K562 (cell line): ENCODE measurements around the gene ZFAND2A. TPM values are rescaled to one million over a fixed set of nuclear protein-coding genes. Genes with fewer than 3 reads are reported as not detected.
A peak's percentile ranks its signal among the peaks of the same experiment; 100 is the strongest.
"Not testable (repeated sequence)": the region's sequence is repeated elsewhere in the genome, so short reads cannot be mapped to it uniquely, and the experiment has no call there.

Experiments
- ATAC-seq: fragments of 200-7000 bp; cut with Tn5 transposase; 3 replicates; pipeline ENCODE4 v1.9.1; 2020; ENCODE audit warnings: moderate library complexity
- BruUV-seq: library from RNA; stranded (reverse); fragments of 400-500 nt; replicated peaks from 2 replicates; lab custom pipeline; 2021; lab: Mats Ljungman, UMichigan
- CTCF ChIA-PET: fragments of 300-600 bp; formaldehyde crosslinking; extraction: SDS; loops from one replicate; lab custom pipeline; 2021; ENCODE audit warnings: low intra/inter-chr PET ratio; lab: Yijun Ruan, JAX
- POLR2A ChIA-PET: fragments of 300-600, 350-650 bp; sonication (Branson Sonifier 250); formaldehyde crosslinking; extraction: SDS; loops from one replicate; lab custom pipeline; 2021; ENCODE audit warnings: antibody characterized with exemption, inconsistent platforms; lab: Yijun Ruan, JAX
- DNase-seq, 4 experiments: peaks; one replicate each; pipeline versions ENCODE4 v3.0.0 to v3.0.0-alpha.2; 2011 to 2018; ENCODE audit warnings: low spot score in 3 of 4, mixed read lengths in 3 of 4; ENCODE audit errors: extremely low read depth in 1 of 4
- FAIRE-seq: peaks from 2 replicates; lab custom pipeline; 2011; peaks lifted over from hg19 to GRCh38; lab: Jason Lieb, UNC
- H2AFZ ChIP-seq: 2 replicates; pipeline ENCODE4 v1.6.0; 2011; ENCODE audit warnings: low read depth, low read length, control low read depth, inconsistent platforms
- H3K27ac ChIP-seq: fragments of 200-600 bp; 3 replicates; pipeline ENCODE4 v1.8.0; 2011; ENCODE audit warnings: low read depth, mild to moderate bottlenecking, control low read depth, inconsistent platforms, low read length, moderate library complexity, mixed read lengths; ENCODE audit errors: extremely low read depth
- H3K27me3 ChIP-seq, 2 experiments: fragments of 300-600 bp in 1 of 2; 2 replicates in 1 of 2; 3 replicates in 1 of 2; pipeline versions ENCODE4 v1.6.0 to v1.8.0; 2011; ENCODE audit warnings: inconsistent platforms in 2 of 2, low read length in 2 of 2, mild to moderate bottlenecking in 1 of 2, mixed read lengths in 1 of 2, moderate library complexity in 1 of 2; ENCODE audit not compliant: control insufficient read depth in 2 of 2, insufficient read depth in 2 of 2
- H3K36me3 ChIP-seq: fragments of 300-600 bp; 3 replicates; pipeline ENCODE4 v1.8.0; 2011; ENCODE audit warnings: mild to moderate bottlenecking, low read length, inconsistent platforms; ENCODE audit not compliant: control insufficient read depth, insufficient read depth
- H3K4me1 ChIP-seq, 2 experiments: fragments of 200-600 bp in 1 of 2; replicated peaks in 1 of 2; 2 replicates in 1 of 2; 3 replicates in 1 of 2; pipeline versions ENCODE4 v1.5.1 to v1.8.0; 2011; ENCODE audit warnings: inconsistent platforms in 2 of 2, low read length in 2 of 2, mild to moderate bottlenecking in 1 of 2, mixed read lengths in 1 of 2, moderate library complexity in 1 of 2; ENCODE audit not compliant: control insufficient read depth in 2 of 2, insufficient read depth in 2 of 2
- H3K4me2 ChIP-seq: 2 replicates; pipeline ENCODE4 v1.6.1; 2011; ENCODE audit warnings: low read length, control low read depth, inconsistent platforms, mixed read lengths; ENCODE audit not compliant: insufficient read depth
- H3K4me3 ChIP-seq: fragments of 200-600 bp; sonication (generic), shearing (Covaris generic); 2 replicates; pipeline ENCODE4 v1.5.1; 2016; ENCODE audit warnings: control low read depth, inconsistent platforms
- H3K79me2 ChIP-seq: fragments of 200-600 bp; 3 replicates; pipeline ENCODE4 v1.8.0; 2011; ENCODE audit warnings: low read length, inconsistent platforms; ENCODE audit not compliant: control insufficient read depth, insufficient read depth
- H3K9ac ChIP-seq, 2 experiments: 2 replicates each; pipeline versions ENCODE4 v1.6.0 to v1.6.1; 2011; ENCODE audit warnings: low read depth in 2 of 2, low read length in 2 of 2, control low read depth in 1 of 2, inconsistent platforms in 1 of 2, mild to moderate bottlenecking in 1 of 2, mixed read lengths in 1 of 2; ENCODE audit not compliant: insufficient read depth in 1 of 2
- H3K9me1 ChIP-seq: one replicate; pipeline ENCODE4 v1.6.0; 2011; ENCODE audit warnings: inconsistent platforms, mild to moderate bottlenecking, low read length, moderate library complexity; ENCODE audit not compliant: control insufficient read depth, insufficient read depth
- H3K9me3 ChIP-seq: replicated peaks from 2 replicates; pipeline ENCODE4 v1.5.1; 2011; ENCODE audit warnings: low read depth, low read length, inconsistent platforms; ENCODE audit not compliant: control insufficient read depth, insufficient read depth
- H4K20me1 ChIP-seq: replicated peaks from 2 replicates; pipeline ENCODE4 v1.6.1; 2011; ENCODE audit warnings: low read length, inconsistent platforms, mixed read lengths; ENCODE audit not compliant: control insufficient read depth, insufficient read depth
- ATF1 ChIP-seq, 2 experiments: fragments of 450-650 bp in 1 of 2; IDR thresholded peaks; 2 replicates each; pipeline ENCODE4 v1.6.1; 2016; ENCODE audit warnings: missing compliant biosample characterization in 1 of 2, missing genetic modification characterization in 1 of 2
- CREB1 ChIP-seq, 2 experiments: sonication (generic) in 1 of 2; formaldehyde crosslinking in 1 of 2; IDR thresholded peaks; 2 replicates each; pipeline versions ENCODE4 v1.6.1 to v1.8.0; 2012 to 2022; ENCODE audit warnings: inconsistent platforms in 1 of 2, mild to moderate bottlenecking in 1 of 2, missing genetic modification reagents in 1 of 2, moderate library complexity in 1 of 2
- EGR1 ChIP-seq: fragments of 450-650 bp; conservative IDR thresholded peaks from 2 replicates; pipeline ENCODE4 v1.6.1; 2017; ENCODE audit warnings: mild to moderate bottlenecking
- TSC22D4 ChIP-seq: fragments of 450-650 bp; IDR thresholded peaks from 2 replicates; pipeline ENCODE4 v1.6.1; 2016; ENCODE audit warnings: missing genetic modification characterization, missing biosample characterization, control low read depth
- WGBS: fragments of 100-300 bp; shearing (Covaris generic); methylation state at CpG from one replicate; pipeline ENCODE4 v1.1.6; 2016; ENCODE audit warnings: low coverage, mixed read lengths; ENCODE audit not compliant: insufficient coverage; ENCODE audit errors: missing lambda C conversion rate; 5-methylcytosine and 5-hydroxymethylcytosine counted together
- in situ Hi-C: fragments of 300-500 bp; cut with MboI; formaldehyde crosslinking; loops from 4 replicates; pipeline ENCODE4 v1.15.0; 2018; ENCODE audit warnings: inconsistent platforms, mixed read lengths
- intact Hi-C: fragments of 100-400 bp; cut with micrococcal nuclease; formaldehyde crosslinking; loops from 2 replicates; pipeline ENCODE4 v1.14.2; 2022
- polyA plus RNA-seq, 8 experiments: library from polyadenylated mRNA; depleted of rRNA in 4 of 8; stranded (reverse) in 5 of 8; unstranded in 3 of 8; fragments of >200 nt; fragmentation: Nextera tagmentation in 2 of 8; fragmentation: Illumina TruSeq in 1 of 8; extraction: Ambion mirVana in 2 of 8; extraction: Trizol in 1 of 8; gene quantifications; 2 replicates each; pipeline versions ENCODE4 v1.2.1 to v1.2.3, GENCODE V29; 2011 to 2014; ENCODE audit warnings: inconsistent platforms in 1 of 8, missing spikeins in 1 of 8
- total RNA-seq, 7 experiments: library from RNA; depleted of rRNA in 6 of 7; stranded (reverse); fragments of >200 nt in 6 of 7; fragmentation: Illumina TruSeq in 2 of 7; extraction: Trizol in 2 of 7; gene quantifications; 2 replicates each; pipeline versions ENCODE4 v1.2.1 to v1.2.3, GENCODE V29; 2011 to 2021; ENCODE audit warnings: low replicate concordance in 1 of 7
- TF ChIP-seq, protein P1 (sequence below): sonication (generic); formaldehyde crosslinking; IDR thresholded peaks from 2 replicates; pipeline ENCODE4 v1.5.0; 2020; ENCODE audit warnings: missing genetic modification reagents
- TF ChIP-seq, protein P2 (sequence below), 2 experiments: fragments of 450-650 bp in 1 of 2; sonication (generic) in 1 of 2; formaldehyde crosslinking in 1 of 2; IDR thresholded peaks in 1 of 2; conservative IDR thresholded peaks in 1 of 2; 2 replicates each; pipeline versions ENCODE4 v1.6.1 to v1.8.1; 2016 to 2023; ENCODE audit warnings: mild to moderate bottlenecking in 2 of 2, moderate library complexity in 2 of 2, inconsistent platforms in 1 of 2, missing genetic modification reagents in 1 of 2
- TF ChIP-seq, protein P3 (sequence below): sonication (generic); formaldehyde crosslinking; IDR thresholded peaks from 2 replicates; pipeline ENCODE4 v1.8.1; 2023; ENCODE audit warnings: mild to moderate bottlenecking, missing genetic modification reagents

The ZFAND2A gene
- total and polyA plus RNA-seq, 9 of the 15 experiments (the other 6 are each of a cell fraction or from before 2014, with no cell fraction given): 16.8 to 56.8 (median 26.1) TPM

DNA sequence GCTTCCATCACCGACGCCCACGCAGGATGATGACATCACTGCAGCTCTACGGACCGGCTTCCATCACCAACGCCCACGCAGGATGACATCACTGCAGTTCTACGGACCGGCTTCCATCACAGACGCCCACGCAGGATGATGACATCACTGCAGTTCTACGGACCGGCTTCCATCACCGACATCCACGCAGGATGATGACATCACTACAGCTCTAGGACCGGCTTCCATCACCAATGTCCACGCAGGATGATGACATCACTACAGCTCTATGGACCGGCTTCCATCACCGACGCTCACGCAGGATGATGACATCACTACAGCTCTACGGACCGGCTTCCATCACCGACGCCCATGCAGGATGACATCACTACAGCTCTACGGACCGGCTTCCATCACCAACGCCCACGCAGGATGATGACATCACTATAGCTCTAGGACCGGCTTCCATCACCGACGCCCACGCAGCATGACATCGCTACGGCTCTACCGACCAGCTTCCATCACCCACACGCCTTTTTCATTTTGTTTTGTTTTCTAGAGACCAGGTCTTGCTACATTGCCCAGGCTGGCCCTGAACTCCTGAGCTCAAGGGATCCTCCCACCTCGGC lies 42.6 kb downstream of the ZFAND2A start:
- Histone ChIP-seq H3K9me3 (peaks cover 2% of the 10 kb centered on the region), H3K27me3 (no peaks in the 10 kb centered on the region), H3K4me1 (peaks cover 0 to 16% of the 10 kb centered on the region in 2 experiments; a peak in 2 of 5 replicates), H3K79me2 (peaks cover 24% of the 10 kb centered on the region), H3K4me2 (no peak overlapping the region), H4K20me1 (no peaks in the 10 kb centered on the region), H2AFZ (no peak overlapping the region), H3K9me1 (no peaks in the 10 kb centered on the region), H3K9ac (no peak overlapping the region), H3K27ac (no peak overlapping the region), H3K36me3 (no peaks in the 10 kb centered on the region), H3K4me3 (no peak overlapping the region)
- POLR2A ChIA-PET: interaction anchor here (0.6 to 1.2 kb wide), 2 partner anchors 21 to 32 kb away, joined by 3 to 4 read pairs; a partner anchor contains a TSS
- CTCF ChIA-PET: no interaction called here
- in situ Hi-C loops (no loop called here), intact Hi-C loops (no loop called here)
- FAIRE-seq (no peak), DNase-seq (no peak), ATAC-seq (no peak)
- 95% methylated on average over 30 of the region's 38 CpGs for WGBS
- TF ChIP-seq, protein P1, sequence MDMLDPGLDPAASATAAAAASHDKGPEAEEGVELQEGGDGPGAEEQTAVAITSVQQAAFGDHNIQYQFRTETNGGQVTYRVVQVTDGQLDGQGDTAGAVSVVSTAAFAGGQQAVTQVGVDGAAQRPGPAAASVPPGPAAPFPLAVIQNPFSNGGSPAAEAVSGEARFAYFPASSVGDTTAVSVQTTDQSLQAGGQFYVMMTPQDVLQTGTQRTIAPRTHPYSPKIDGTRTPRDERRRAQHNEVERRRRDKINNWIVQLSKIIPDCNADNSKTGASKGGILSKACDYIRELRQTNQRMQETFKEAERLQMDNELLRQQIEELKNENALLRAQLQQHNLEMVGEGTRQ (CRISPR knock-in tag): no peak
- TF ChIP-seq TSC22D4 (tag): no peak
- peak; percentile 34; the same call in 1 of the 2 replicates for TF ChIP-seq EGR1
- TF ChIP-seq, protein P2, sequence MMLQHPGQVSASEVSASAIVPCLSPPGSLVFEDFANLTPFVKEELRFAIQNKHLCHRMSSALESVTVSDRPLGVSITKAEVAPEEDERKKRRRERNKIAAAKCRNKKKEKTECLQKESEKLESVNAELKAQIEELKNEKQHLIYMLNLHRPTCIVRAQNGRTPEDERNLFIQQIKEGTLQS (IDR thresholded peaks at IDR 0.05): peak; percentile 39; the same call in 1 of the 2 replicates
- TF ChIP-seq, protein P2 (CRISPR knock-in tag; conservative IDR thresholded peaks at IDR 0.05): no peak
- no peak for TF ChIP-seq CREB1 (IDR thresholded peaks at IDR 0.05)
- TF ChIP-seq CREB1 (CRISPR knock-in tag; IDR thresholded peaks at IDR 0.05): 0 out of 2 replicates have a peak, but pooled peaks have one; percentile 35
- TF ChIP-seq, protein P3, sequence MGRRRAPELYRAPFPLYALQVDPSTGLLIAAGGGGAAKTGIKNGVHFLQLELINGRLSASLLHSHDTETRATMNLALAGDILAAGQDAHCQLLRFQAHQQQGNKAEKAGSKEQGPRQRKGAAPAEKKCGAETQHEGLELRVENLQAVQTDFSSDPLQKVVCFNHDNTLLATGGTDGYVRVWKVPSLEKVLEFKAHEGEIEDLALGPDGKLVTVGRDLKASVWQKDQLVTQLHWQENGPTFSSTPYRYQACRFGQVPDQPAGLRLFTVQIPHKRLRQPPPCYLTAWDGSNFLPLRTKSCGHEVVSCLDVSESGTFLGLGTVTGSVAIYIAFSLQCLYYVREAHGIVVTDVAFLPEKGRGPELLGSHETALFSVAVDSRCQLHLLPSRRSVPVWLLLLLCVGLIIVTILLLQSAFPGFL (CRISPR knock-in tag): no peak
- no peak for TF ChIP-seq ATF1 (CRISPR knock-in tag; IDR thresholded peaks at IDR 0.05)
- TF ChIP-seq ATF1 (tag; IDR thresholded peaks at IDR 0.05): 0 out of 2 replicates have a peak, but pooled peaks have one; percentile 30
- BruUV-seq: no TSS peak

DNA sequence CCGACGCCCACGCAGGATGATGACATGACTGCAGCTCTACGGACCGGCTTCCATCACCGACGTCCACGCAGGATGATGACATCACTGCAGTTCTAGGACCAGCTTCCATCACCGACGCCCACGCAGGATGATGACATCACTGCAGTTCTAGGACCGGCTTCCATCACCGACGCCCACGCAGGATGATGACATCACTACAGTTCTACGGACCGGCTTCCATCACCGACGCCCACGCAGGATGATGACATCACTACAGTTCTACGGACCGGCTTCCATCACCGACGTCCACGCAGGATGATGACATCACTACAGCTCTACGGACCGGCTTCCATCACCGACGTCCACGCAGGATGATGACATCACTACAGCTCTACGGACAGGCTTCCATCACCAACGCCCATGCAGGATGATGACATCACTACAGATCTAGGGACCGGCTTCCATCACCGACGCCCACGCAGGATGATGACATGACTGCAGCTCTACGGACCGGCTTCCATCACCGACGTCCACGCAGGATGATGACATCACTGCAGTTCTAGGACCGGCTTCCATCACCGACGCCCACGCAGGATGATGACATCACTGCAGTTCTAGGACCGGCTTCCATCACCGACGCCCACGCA lies 43.5 kb downstream of the ZFAND2A start:
- H3K27ac ChIP-seq, H3K9ac ChIP-seq, H3K9me1 ChIP-seq, FAIRE-seq, intact Hi-C loops, BruUV-seq, H3K4me3 ChIP-seq, H4K20me1 ChIP-seq, H3K27me3 ChIP-seq, ATAC-seq, H3K36me3 ChIP-seq, in situ Hi-C loops, CTCF ChIA-PET, H3K4me2 ChIP-seq, DNase-seq, H2AFZ ChIP-seq, H3K9me3 ChIP-seq: not testable (repeated sequence)
- 96% methylated on average over 24 of the region's 49 CpGs for WGBS
- peaks cover 0 to 12% of the 10 kb centered on the region in 2 experiments; a peak in 2 of 5 replicates for H3K4me1 ChIP-seq
- POLR2A ChIA-PET: interaction anchor here (0.7 kb wide), 1 partner anchor 20 kb away, joined by 3 read pairs; no protein-coding TSS in a partner anchor
- H3K79me2 ChIP-seq: peaks cover 22% of the 10 kb centered on the region
